LNCaP clone FGC (cell line): ENCODE results near the gene FBXO11.

ENCODE experiments used
- DNase-seq: peaks from one replicate; pipeline ENCODE4 v3.0.0-alpha.2; 2011; ENCODE audit warnings: low read depth
- H3K4me3 ChIP-seq: 2 replicates; pipeline ENCODE4 v1.5.1; 2011; ENCODE audit warnings: mild to moderate bottlenecking, low read depth, low read length, control low read depth
- CTCF ChIP-seq: IDR thresholded peaks from 2 replicates; pipeline ENCODE4 v1.5.1; 2012; ENCODE audit warnings: mild to moderate bottlenecking; ENCODE audit not compliant: control insufficient read depth, insufficient read depth; ENCODE audit errors: extremely low read depth

FBXO11 gene

DNA sequence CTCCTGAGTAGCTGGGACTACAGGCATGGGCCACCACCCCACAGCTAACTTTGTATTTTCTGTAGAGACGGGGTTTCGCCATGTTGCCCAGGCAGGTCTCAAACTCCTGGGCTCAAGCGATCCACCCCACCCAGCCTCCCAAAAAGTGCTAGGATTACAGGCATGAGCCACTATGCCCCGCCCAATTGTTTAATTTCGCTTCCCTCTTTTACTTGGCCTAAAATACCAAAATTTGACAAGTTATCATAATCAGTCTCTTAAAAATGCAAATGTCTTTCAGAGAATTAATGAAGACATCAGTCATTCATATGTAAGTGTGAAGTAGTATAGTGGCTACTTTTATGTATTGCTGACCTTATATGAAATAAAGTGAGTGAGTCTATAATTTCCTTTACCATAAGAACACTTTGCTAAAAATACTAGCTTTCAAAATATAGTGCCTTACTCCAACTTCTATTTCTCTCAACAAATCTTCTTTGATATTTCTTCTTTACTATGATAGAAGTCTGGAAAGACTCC is 9.8 kb downstream of the FBXO11 start:
- TF ChIP-seq CTCF, result no peak
- H3K4me3 ChIP-seq, result no peak overlapping the region
- DNase-seq, result no peak

DNA sequence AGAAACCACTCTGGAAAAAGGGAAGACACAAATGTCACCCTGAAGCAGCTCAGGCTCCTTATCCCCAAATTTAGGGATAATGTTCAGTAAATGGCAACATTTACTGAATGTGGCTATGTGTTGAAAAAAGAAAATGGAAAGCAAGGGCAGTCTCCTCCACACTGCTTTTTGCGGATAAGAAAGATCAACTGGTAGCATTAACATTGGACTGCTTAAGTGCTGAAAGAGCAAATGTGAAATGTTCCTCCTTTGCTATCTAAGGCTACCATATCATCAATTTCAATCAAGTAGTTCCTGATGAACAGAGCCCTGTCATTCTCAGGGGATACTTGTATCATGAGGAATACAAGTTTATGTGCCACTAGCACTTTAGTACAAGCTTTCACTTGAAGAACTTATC is 12.5 kb downstream of the FBXO11 start:
- no peak for DNase-seq
- no peak overlapping the region for H3K4me3 ChIP-seq
- TF ChIP-seq CTCF, result no peak

DNA sequence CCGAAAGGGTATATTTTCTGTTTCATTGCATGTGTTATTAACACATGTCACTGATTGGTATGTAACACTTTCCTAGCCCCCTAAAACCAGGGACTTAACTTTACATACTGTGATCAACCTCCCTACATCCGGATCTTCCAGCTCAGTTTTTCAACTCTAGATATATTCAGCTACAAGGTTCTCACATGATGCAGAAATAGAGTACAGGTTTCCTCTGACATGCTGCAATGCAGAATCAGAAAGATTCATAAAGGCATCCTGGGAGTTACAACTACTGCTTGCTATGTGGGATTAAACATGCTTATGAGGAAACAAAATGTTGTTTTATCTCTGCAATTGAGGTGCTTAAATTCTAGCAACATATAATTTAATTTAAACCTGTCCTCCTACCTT is 14.0 kb downstream of the FBXO11 start:
- TF ChIP-seq CTCF, result no peak
- DNase-seq, result no peak
- H3K4me3 ChIP-seq, result no peak overlapping the region

DNA sequence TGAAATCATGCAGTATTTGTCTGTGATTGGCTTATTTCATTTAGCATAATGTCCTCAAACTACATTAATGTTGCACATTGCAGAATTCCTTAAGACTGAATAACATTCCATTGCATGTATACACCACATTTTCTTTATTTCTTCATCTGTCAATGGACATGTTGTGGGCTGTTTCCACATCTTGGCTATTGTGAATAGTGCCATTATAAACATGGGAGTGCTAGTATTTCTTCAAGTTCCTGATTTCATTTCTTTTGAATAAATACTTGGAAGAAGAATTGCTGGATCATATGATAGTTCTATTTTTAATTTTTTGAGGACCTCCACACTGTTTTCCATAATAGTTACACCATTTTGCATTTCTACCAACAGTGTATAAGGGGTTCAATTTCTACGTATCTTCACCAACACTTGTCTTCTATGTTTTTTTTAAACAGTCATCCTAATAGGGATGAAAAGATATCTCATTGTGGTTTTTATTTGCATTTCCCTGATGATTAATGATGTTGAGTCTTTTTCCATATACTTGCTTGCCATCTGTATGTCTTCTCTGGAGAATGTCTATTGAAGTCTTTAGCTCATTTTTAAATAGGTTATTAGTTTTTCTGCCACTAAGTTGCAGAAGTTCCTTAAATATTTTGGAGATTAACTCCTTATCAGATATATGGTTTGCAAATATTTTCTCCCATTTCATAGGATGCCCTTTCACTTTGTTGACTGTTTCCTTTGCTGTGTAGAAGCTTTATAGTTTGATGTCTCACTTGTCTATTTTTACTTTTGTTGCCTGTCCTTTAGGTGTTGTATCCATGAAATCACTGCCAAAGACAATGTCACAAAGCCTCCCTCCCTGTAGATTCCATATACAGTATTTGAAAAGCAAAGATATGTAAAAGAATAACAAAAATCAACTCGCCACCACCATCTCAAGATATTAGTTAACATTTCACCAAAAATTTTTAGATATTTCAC is 14.6 kb downstream of the FBXO11 start:
- no peak for DNase-seq
- TF ChIP-seq CTCF, result no peak
- no peak overlapping the region for H3K4me3 ChIP-seq

GRCh38 chr2:47890711-47891368 is 15.5 kb downstream of the FBXO11 start:
- DNase-seq, result no peak
- TF ChIP-seq CTCF, result no peak

DNA sequence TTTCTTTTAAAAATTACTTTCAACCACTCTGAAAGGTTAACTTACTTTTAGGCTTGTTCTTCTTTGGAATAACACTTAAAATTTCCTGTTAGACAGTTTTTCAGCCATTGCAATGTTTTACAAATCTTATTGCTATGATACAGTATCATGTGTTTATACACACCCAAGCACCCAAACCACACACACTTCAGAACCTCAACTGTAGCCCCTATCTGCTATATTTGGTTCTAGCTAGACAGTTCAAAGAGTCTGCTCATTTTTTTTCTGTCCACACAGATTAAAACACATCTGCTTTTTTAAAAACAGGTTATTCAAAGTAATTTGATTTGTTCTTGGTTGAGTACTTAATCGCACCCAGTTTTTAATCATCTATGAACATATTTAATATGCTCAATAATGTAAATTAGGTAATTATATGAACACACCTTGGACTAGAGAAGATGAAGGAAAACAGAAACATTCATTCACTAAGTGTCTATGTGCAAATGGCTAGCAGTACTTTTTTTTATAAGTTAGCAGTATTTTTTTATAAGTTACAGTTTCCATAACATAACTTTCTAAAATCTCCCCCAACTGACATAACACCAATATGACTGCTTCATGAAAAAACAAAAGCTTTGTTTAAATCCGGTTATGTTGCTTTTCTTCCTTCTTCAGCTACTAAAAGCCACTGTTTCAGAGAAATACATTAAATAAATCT is 17.6 kb downstream of the FBXO11 start:
- no peak overlapping the region for H3K4me3 ChIP-seq
- no peak for DNase-seq
- TF ChIP-seq CTCF, result no peak

More at GRCh38 chr2:47890711-47891368, 15.5 kb downstream of the FBXO11 start:
- H3K4me3 ChIP-seq, result no peak overlapping the region
